H9 (cell line): Measurements from ENCODE around the gene ODAD3. TPM values are rescaled to one million over a fixed set of nuclear protein-coding genes. Genes with fewer than 3 reads are reported as not detected.

Source experiments
- DNase-seq: peaks from one replicate; pipeline ENCODE4 v3.0.0-alpha.2; 2017
- H2AFZ ChIP-seq: one replicate; pipeline ENCODE4 v1.6.1; 2013; ENCODE audit warnings: mild to moderate bottlenecking, low read length, control low read depth, moderate library complexity
- H2AK5ac ChIP-seq: 2 replicates; pipeline ENCODE4 v1.6.1; 2013; ENCODE audit warnings: low read length, control low read depth, mixed read lengths; ENCODE audit not compliant: insufficient read length
- H2BK120ac ChIP-seq: one replicate; pipeline ENCODE4 v1.6.1; 2013; ENCODE audit warnings: low read depth, mild to moderate bottlenecking, low read length, control low read depth, inconsistent platforms; ENCODE audit not compliant: poor library complexity, severe bottlenecking
- H2BK12ac ChIP-seq: 2 replicates; pipeline ENCODE4 v1.6.1; 2013; ENCODE audit warnings: low read length, control low read depth, mixed read lengths, low read depth; ENCODE audit not compliant: insufficient read length
- H2BK15ac ChIP-seq: 2 replicates; pipeline ENCODE4 v1.6.1; 2013; ENCODE audit warnings: low read depth, low read length, control low read depth
- H2BK20ac ChIP-seq: one replicate; pipeline ENCODE4 v1.6.1; 2013; ENCODE audit warnings: low read depth, mild to moderate bottlenecking, low read length, control low read depth, inconsistent platforms; ENCODE audit not compliant: poor library complexity, severe bottlenecking
- H2BK5ac ChIP-seq: 2 replicates; pipeline ENCODE4 v1.6.1; 2013; ENCODE audit warnings: low read length, control low read depth, mixed read lengths; ENCODE audit not compliant: insufficient read length
- H3K14ac ChIP-seq: 2 replicates; pipeline ENCODE4 v1.6.1; 2013; ENCODE audit warnings: low read length, control low read depth; ENCODE audit not compliant: insufficient read depth
- H3K18ac ChIP-seq: 2 replicates; pipeline ENCODE4 v1.6.1; 2013; ENCODE audit warnings: low read depth, mild to moderate bottlenecking, mixed read lengths, low read length, control low read depth; ENCODE audit not compliant: insufficient read length
- H3K23ac ChIP-seq: 2 replicates; pipeline ENCODE4 v1.6.1; 2013; ENCODE audit warnings: low read length, control low read depth, mixed read lengths, low read depth; ENCODE audit not compliant: insufficient read length
- H3K23me2 ChIP-seq: 2 replicates; pipeline ENCODE4 v1.6.1; 2013; ENCODE audit warnings: low read depth, mild to moderate bottlenecking, mixed read lengths, low read length, control low read depth; ENCODE audit not compliant: insufficient read length, poor library complexity, severe bottlenecking
- H3K27ac ChIP-seq: 2 replicates; pipeline ENCODE4 v1.5.1; 2013; ENCODE audit warnings: low read length, control low read depth, mixed read lengths, low read depth; ENCODE audit not compliant: insufficient read length
- H3K27me3 ChIP-seq: 2 replicates; pipeline ENCODE4 v1.6.1; 2013; ENCODE audit warnings: low read length, control low read depth, inconsistent platforms; ENCODE audit not compliant: insufficient read depth
- H3K4ac ChIP-seq: 2 replicates; pipeline ENCODE4 v1.6.1; 2013; ENCODE audit warnings: low read depth, mild to moderate bottlenecking, control low read depth, inconsistent platforms, low read length, moderate library complexity
- H3K4me1 ChIP-seq: 2 replicates; pipeline ENCODE4 v1.6.1; 2013; ENCODE audit warnings: low read length, control low read depth, inconsistent platforms; ENCODE audit not compliant: insufficient read depth
- H3K4me2 ChIP-seq: 2 replicates; pipeline ENCODE4 v1.6.1; 2013; ENCODE audit warnings: low read length, control low read depth, mixed read lengths; ENCODE audit not compliant: insufficient read length, insufficient read depth
- H3K56ac ChIP-seq: 2 replicates; pipeline ENCODE4 v1.6.1; 2013; ENCODE audit warnings: low read depth, mild to moderate bottlenecking, mixed read lengths, low read length, control low read depth; ENCODE audit not compliant: insufficient read length
- H3K79me1 ChIP-seq: 2 replicates; pipeline ENCODE4 v1.6.1; 2013; ENCODE audit warnings: low read depth, mild to moderate bottlenecking, moderate library complexity, low read length, control low read depth, inconsistent platforms; ENCODE audit not compliant: insufficient read depth, poor library complexity, severe bottlenecking
- H3K79me2 ChIP-seq: 2 replicates; pipeline ENCODE4 v1.6.1; 2013; ENCODE audit warnings: low read length, control low read depth, inconsistent platforms; ENCODE audit not compliant: insufficient read depth
- H3K9ac ChIP-seq: 2 replicates; pipeline ENCODE4 v1.6.1; 2013; ENCODE audit warnings: low read length, control low read depth, mixed read lengths; ENCODE audit not compliant: insufficient read length; ENCODE audit errors: extremely low read depth
- H3K9me3 ChIP-seq: one replicate; pipeline ENCODE4 v1.6.1; 2013; ENCODE audit warnings: low read depth, low read length, inconsistent platforms; ENCODE audit not compliant: control insufficient read depth
- H3T11ph ChIP-seq: one replicate; pipeline ENCODE4 v1.6.1; 2013; ENCODE audit warnings: mild to moderate bottlenecking, low read length, control low read depth, inconsistent platforms
- H4K20me1 ChIP-seq: one replicate; pipeline ENCODE4 v1.6.1; 2013; ENCODE audit not compliant: control insufficient read depth, insufficient read length, insufficient read depth
- H4K5ac ChIP-seq: 2 replicates; pipeline ENCODE4 v1.6.1; 2013; ENCODE audit warnings: low read depth, mild to moderate bottlenecking, mixed read lengths, low read length, control low read depth; ENCODE audit not compliant: insufficient read length
- H4K8ac ChIP-seq: replicated peaks from 2 replicates; pipeline ENCODE4 v1.6.1; 2013; ENCODE audit warnings: low read length, control low read depth, mixed read lengths, low read depth; ENCODE audit not compliant: insufficient read length
- H4K91ac ChIP-seq: 2 replicates; pipeline ENCODE4 v1.6.1; 2013; ENCODE audit warnings: low read depth, mild to moderate bottlenecking, moderate library complexity, mixed read lengths, low read length, control low read depth; ENCODE audit not compliant: insufficient read length
- H3K27ac Mint-ChIP-seq, 3 experiments: 2 replicates in 2 of 3; 3 replicates in 1 of 3; pipeline ENCODE4 v1.8.0; 2020 to 2021; ENCODE audit warnings: mixed read lengths in 3 of 3, mild to moderate bottlenecking in 1 of 3, moderate library complexity in 1 of 3
- H3K27me3 Mint-ChIP-seq: 2 replicates; pipeline ENCODE4 v1.8.0; 2021; ENCODE audit warnings: low read depth, mild to moderate bottlenecking, moderate library complexity, mixed read lengths
- H3K36me3 Mint-ChIP-seq, 3 experiments: 2 replicates in 2 of 3; 3 replicates in 1 of 3; pipeline ENCODE4 v1.8.0; 2020 to 2021; ENCODE audit warnings: low read depth in 3 of 3, mixed read lengths in 3 of 3; ENCODE audit not compliant: insufficient read depth in 1 of 3
- H3K4me1 Mint-ChIP-seq, 2 experiments: 2 replicates each; pipeline ENCODE4 v1.8.0; 2020; ENCODE audit warnings: mixed read lengths in 2 of 2
- H3K4me3 Mint-ChIP-seq, 2 experiments: 2 replicates in 1 of 2; 3 replicates in 1 of 2; pipeline ENCODE4 v1.8.0; 2020 to 2021; ENCODE audit warnings: mild to moderate bottlenecking in 2 of 2, mixed read lengths in 2 of 2, moderate library complexity in 1 of 2
- H3K9me3 Mint-ChIP-seq, 2 experiments: 2 replicates in 1 of 2; 3 replicates in 1 of 2; pipeline ENCODE4 v1.8.0; 2020; ENCODE audit warnings: mild to moderate bottlenecking in 2 of 2, mixed read lengths in 2 of 2, moderate library complexity in 1 of 2
- CTCF ChIP-seq: fragments of 200-600 bp; sonication (generic); conservative IDR thresholded peaks from 3 replicates; pipeline ENCODE4 v1.8.0; 2021; ENCODE audit warnings: antibody characterized with exemption, mild to moderate bottlenecking
- WGBS: extraction: QIAGEN DNeasy Blood & Tissue Kit; methylation state at CpG from one replicate; pipeline ENCODE4 v1.1.7; 2013; ENCODE audit warnings: missing lambda C conversion rate, low lambda C conversion rate, mixed read lengths; ENCODE audit not compliant: insufficient read length; ENCODE audit errors: extremely low coverage; 5-methylcytosine and 5-hydroxymethylcytosine counted together
- total RNA-seq: library from RNA; stranded (reverse); gene quantifications from 2 replicates; pipeline ENCODE4 v1.2.1, GENCODE V29; 2021

ODAD3 gene
- total RNA-seq, 1 experiment from 2014 or later, result 2.5 TPM

GRCh38 chr19:11457115-11457514 lies 22.2 kb upstream of the ODAD3 start:
- Histone ChIP-seq H3K9ac (no peak overlapping the region), H4K91ac (no peak overlapping the region), H3K23me2 (no peaks in the 10 kb centered on the region), H3K23ac (no peak overlapping the region), H3K4ac (no peak overlapping the region), H3K18ac (no peak overlapping the region), H3K79me1 (no peaks in the 10 kb centered on the region), H2BK20ac (no peak overlapping the region), H2AK5ac (no peak overlapping the region), H3T11ph (no peak overlapping the region), H3K27ac (no peak overlapping the region), H3K27me3 (no peaks in the 10 kb centered on the region), H3K4me1 (no peaks in the 10 kb centered on the region), H3K14ac (no peak overlapping the region), H2BK15ac (no peak overlapping the region), H3K79me2 (no peaks in the 10 kb centered on the region), H4K5ac (no peak overlapping the region), H3K9me3 (no peaks in the 10 kb centered on the region), H4K20me1 (no peaks in the 10 kb centered on the region), H2BK5ac (no peak overlapping the region), H3K56ac (no peak overlapping the region), H3K4me2 (no peak overlapping the region), H2AFZ (no peak overlapping the region), H2BK12ac (no peak overlapping the region), H2BK120ac (no peak overlapping the region), H4K8ac (no peak overlapping the region)
- H3K36me3 Mint-ChIP-seq, result no peaks in the 10 kb centered on the region
- no peak overlapping the region for H3K27ac Mint-ChIP-seq
- no CpG with 5 or more reads among the region's 18 CpGs for WGBS
- H3K4me3 Mint-ChIP-seq, result no peak overlapping the region
- no peaks in the 10 kb centered on the region; a peak in 2 of 5 replicates for H3K9me3 Mint-ChIP-seq
- no peak for DNase-seq
- TF ChIP-seq CTCF, result no peak
- peaks cover 16 to 34% of the 10 kb centered on the region in 2 experiments for H3K4me1 Mint-ChIP-seq
- H3K27me3 Mint-ChIP-seq, result peaks cover 4% of the 10 kb centered on the region; the same call in 1 of the 2 replicates
